PC-9 (cell line): Measurements from ENCODE around the gene RUBCN.
"Not testable (repeated sequence)": the region's sequence is repeated elsewhere in the genome, so short reads cannot be mapped to it uniquely, and the experiment has no call there.

Experiments
- EZH2 ChIP-seq: fragments of 200-600 bp; sonication (generic); IDR thresholded peaks from 2 replicates; pipeline ENCODE4 v1.8.0; 2017; ENCODE audit warnings: antibody characterized with exemption, low read depth
- TF ChIP-seq, protein P1 (sequence below): fragments of 200-600 bp; sonication (generic); conservative IDR thresholded peaks from 2 replicates; pipeline ENCODE4 v1.6.1; 2017; ENCODE audit warnings: mixed run types, antibody characterized with exemption, mild to moderate bottlenecking, moderate library complexity

DNA sequence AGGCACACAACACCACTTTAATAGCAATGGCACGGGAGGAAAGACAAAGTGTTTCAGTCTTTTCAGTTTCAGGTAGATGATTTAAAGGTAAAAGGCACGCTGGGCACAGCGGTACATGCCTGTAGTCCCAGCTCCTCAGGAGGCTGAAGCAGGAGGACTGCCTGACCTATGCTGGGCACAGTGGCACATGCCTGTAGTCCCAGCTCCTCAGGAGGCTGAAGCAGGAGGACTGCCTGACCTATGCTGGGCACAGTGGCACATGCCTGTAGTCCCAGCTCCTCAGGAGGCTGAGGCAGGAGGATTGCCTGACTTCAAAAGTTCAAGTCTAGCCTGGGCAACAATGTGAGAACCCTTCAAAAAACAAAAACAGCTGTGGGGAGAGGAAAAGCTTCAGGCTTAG lies 8.8 kb downstream of the RUBCN start:
- TF ChIP-seq, protein P1, sequence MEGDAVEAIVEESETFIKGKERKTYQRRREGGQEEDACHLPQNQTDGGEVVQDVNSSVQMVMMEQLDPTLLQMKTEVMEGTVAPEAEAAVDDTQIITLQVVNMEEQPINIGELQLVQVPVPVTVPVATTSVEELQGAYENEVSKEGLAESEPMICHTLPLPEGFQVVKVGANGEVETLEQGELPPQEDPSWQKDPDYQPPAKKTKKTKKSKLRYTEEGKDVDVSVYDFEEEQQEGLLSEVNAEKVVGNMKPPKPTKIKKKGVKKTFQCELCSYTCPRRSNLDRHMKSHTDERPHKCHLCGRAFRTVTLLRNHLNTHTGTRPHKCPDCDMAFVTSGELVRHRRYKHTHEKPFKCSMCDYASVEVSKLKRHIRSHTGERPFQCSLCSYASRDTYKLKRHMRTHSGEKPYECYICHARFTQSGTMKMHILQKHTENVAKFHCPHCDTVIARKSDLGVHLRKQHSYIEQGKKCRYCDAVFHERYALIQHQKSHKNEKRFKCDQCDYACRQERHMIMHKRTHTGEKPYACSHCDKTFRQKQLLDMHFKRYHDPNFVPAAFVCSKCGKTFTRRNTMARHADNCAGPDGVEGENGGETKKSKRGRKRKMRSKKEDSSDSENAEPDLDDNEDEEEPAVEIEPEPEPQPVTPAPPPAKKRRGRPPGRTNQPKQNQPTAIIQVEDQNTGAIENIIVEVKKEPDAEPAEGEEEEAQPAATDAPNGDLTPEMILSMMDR, result not testable (repeated sequence)
- TF ChIP-seq EZH2, result not testable (repeated sequence)
